Activated CD4-positive, alpha-beta memory T cell treated with anti-CD3 and anti-CD28 coated beads, Interleukin-2, amount 10 ng/mL, durations not matched to agents 7 days and 5 days (primary cell): ENCODE measurements around the gene SASH1. TPM values are rescaled to one million over a fixed set of nuclear protein-coding genes. Genes with fewer than 3 reads are reported as not detected.

Source experiments
- CTCF ChIA-PET: fragments of 350-600 bp; sonication (Branson Sonifier 250); formaldehyde crosslinking; loops from one replicate; lab custom pipeline; 2021; ENCODE audit warnings: antibody characterized with exemption, inconsistent platforms; lab: Charles Lee
- POLR2A ChIA-PET: fragments of 350-600 bp; sonication (Branson Sonifier 250); formaldehyde crosslinking; loops from one replicate; lab custom pipeline; 2021; ENCODE audit warnings: antibody characterized with exemption; lab: Charles Lee
- DNase-seq: peaks from one replicate; pipeline ENCODE4 v3.0.0-alpha.2; 2020
- H3K27ac Mint-ChIP-seq: one replicate; pipeline ENCODE4 v1.8.0; 2021; ENCODE audit warnings: mild to moderate bottlenecking, mixed read lengths
- H3K27me3 Mint-ChIP-seq: one replicate; pipeline ENCODE4 v1.8.0; 2021; ENCODE audit warnings: mixed read lengths
- H3K36me3 Mint-ChIP-seq: one replicate; pipeline ENCODE4 v1.8.0; 2021; ENCODE audit warnings: low read depth, mixed read lengths
- H3K4me1 Mint-ChIP-seq: one replicate; pipeline ENCODE4 v1.8.0; 2021; ENCODE audit warnings: mixed read lengths
- H3K4me3 Mint-ChIP-seq: one replicate; pipeline ENCODE4 v1.8.0; 2021; ENCODE audit warnings: mild to moderate bottlenecking, mixed read lengths
- H3K9me3 Mint-ChIP-seq: one replicate; pipeline ENCODE4 v1.8.0; 2021; ENCODE audit warnings: mixed read lengths
- total RNA-seq, 2 experiments: library from RNA; stranded (reverse); gene quantifications; one replicate each; pipeline ENCODE4 v1.2.3, GENCODE V29; 2021

Gene SASH1
- total RNA-seq, 2 experiments from 2014 or later = 0.75 to 0.98 TPM

DNA sequence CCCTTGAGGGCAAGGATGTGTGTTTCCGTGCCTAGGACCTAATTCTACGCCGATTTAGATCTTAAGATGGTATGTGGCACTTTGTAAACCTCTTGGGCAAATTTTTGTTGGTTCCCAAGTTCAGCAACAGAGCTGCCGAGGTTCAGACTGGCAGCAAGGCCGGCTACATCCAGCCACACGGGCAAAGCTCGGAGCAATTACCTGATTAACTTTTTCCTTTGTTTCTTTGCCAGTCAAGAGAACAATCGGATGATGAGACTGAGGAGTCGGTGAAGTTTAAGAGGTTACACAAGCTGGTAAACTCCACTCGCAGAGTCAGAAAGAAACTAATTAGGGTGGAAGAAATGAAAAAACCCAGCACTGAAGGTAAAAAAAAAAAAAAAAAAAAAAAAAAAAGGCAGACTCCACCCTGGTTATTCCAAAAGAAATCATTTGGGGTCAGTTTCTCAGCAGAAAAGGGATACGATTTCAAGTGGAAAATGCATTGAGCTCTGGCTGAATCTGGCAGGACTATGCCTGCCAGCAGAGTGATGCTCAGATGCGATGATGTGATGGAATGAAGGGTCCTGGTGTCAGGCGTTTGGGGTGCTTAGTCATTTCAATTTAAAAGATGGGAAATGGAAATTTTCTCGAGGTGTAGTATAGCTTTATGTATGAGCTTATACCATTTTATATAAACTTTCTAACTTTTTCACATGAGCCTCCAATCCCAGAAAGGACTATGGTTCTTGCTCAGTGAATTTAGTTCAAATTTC is 171.6 kb downstream of the SASH1 start:
- POLR2A ChIA-PET = no interaction called here
- peaks cover 19% of the 10 kb centered on the region for H3K27me3 Mint-ChIP-seq
- DNase-seq = no peak
- H3K4me3 Mint-ChIP-seq = no peak overlapping the region
- no peaks in the 10 kb centered on the region for H3K4me1 Mint-ChIP-seq
- no peaks in the 10 kb centered on the region for H3K9me3 Mint-ChIP-seq
- H3K27ac Mint-ChIP-seq = no peak overlapping the region
- CTCF ChIA-PET = interaction anchor here (1.0 kb wide), 1 partner anchor 166 kb away, joined by 6 read pairs; no protein-coding TSS in a partner anchor
- no peaks in the 10 kb centered on the region for H3K36me3 Mint-ChIP-seq

GRCh38 chr6:148516217-148516616 is 173.6 kb downstream of the SASH1 start:
- H3K9me3 Mint-ChIP-seq = no peaks in the 10 kb centered on the region
- DNase-seq = no peak
- H3K27ac Mint-ChIP-seq = no peak overlapping the region
- CTCF ChIA-PET = no interaction called here
- H3K27me3 Mint-ChIP-seq = peaks cover 15% of the 10 kb centered on the region
- no peaks in the 10 kb centered on the region for H3K36me3 Mint-ChIP-seq
- POLR2A ChIA-PET = no interaction called here
- no peak overlapping the region for H3K4me3 Mint-ChIP-seq
- H3K4me1 Mint-ChIP-seq = peaks cover 2% of the 10 kb centered on the region

GRCh38 chr6:148516617-148517016 is 174.0 kb downstream of the SASH1 start:
- Mint-ChIP-seq H3K9me3 (no peaks in the 10 kb centered on the region), H3K4me1 (peaks cover 4% of the 10 kb centered on the region), H3K4me3 (no peak overlapping the region), H3K27me3 (peaks cover 14% of the 10 kb centered on the region), H3K36me3 (no peaks in the 10 kb centered on the region), H3K27ac (no peak overlapping the region)
- ChIA-PET CTCF (no interaction called here), POLR2A (no interaction called here)
- DNase-seq = no peak

- no peak overlapping the region for H3K4me3 Mint-ChIP-seq
- CTCF ChIA-PET = no interaction called here
Observed at GRCh38 chr6:148517470-148517869, 174.8 kb downstream of the SASH1 start.

DNA sequence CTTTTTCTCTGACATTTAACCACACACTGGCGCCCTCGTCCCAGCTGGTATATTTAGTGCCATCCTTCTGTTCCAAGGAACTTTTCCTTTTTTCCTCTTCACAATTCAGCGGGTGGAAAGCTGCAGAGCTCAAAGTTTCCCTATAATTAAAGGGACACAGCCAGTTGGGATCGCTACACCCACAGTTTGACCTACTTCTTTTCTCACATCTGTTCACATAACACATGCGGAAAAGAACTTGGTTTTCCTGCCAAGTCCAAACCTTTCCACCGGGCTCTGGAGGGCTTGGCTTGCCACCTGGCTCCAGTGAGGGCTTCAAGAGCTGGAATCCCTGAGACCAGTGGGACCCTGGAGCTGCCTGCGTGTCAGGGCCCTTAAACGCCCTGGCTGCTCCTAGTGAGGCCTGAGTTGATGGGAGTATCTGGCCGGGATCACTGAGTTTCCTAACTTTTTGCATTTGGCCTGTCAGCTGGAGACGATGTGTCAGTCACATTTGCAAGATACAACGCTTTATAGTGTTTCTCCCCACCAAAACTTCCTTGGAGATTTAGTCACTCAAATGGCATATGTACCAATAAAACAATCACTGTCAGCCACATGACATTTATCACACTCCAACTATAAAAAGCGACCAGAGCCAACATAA is 176.0 kb downstream of the SASH1 start:
- H3K9me3 Mint-ChIP-seq = no peaks in the 10 kb centered on the region
- peaks cover 6% of the 10 kb centered on the region for H3K27me3 Mint-ChIP-seq
- H3K36me3 Mint-ChIP-seq = no peaks in the 10 kb centered on the region
- no peak overlapping the region for H3K4me3 Mint-ChIP-seq
- peaks cover 10% of the 10 kb centered on the region for H3K4me1 Mint-ChIP-seq
- POLR2A ChIA-PET = no interaction called here
- no peak for DNase-seq
- no peak overlapping the region for H3K27ac Mint-ChIP-seq
- CTCF ChIA-PET = no interaction called here

More at GRCh38 chr6:148517470-148517869, 174.8 kb downstream of the SASH1 start:
- POLR2A ChIA-PET = no interaction called here
- Mint-ChIP-seq H3K4me1 (peaks cover 9% of the 10 kb centered on the region), H3K36me3 (no peaks in the 10 kb centered on the region), H3K9me3 (no peaks in the 10 kb centered on the region), H3K27ac (no peak overlapping the region), H3K27me3 (peaks cover 10% of the 10 kb centered on the region)
- no peak for DNase-seq

DNA sequence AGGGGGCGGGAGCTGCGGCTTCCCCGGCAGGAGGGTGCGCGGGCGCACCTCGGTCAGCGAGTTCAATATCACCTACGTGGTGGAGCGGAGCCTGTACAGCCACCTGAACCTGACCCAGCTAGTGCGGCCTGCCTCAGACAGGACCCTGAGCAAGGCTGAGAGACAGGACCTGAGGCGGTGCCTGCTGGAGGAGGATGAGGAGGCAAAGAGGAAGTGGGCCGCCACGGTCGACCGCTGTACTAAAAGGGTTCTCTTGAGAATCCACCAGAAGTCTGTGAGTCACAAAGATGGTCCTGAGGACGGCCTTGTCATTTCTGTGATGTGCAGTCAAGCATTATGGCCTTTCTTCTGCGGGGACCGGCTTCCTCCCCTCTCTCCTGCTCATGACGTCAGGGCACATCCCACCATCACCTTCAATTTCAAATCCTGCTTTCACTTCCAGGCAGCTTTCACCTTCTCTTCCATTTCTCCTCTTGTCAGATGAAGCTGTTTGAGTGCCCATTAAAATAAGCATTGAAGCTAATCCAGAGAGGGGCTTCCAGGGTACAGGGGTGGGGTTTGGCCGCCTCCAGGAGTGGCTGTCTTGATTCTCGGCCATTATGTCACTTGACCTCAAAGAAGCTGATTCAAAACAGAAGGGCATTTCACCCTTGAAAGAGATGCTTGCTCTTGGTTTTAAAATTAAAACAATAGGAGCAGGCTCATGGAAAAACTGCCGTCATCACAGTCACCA is 177.6 kb downstream of the SASH1 start:
- no peak overlapping the region for H3K4me3 Mint-ChIP-seq
- ChIA-PET POLR2A (no interaction called here), CTCF (no interaction called here)
- H3K4me1 Mint-ChIP-seq = peaks cover 21% of the 10 kb centered on the region
- H3K27ac Mint-ChIP-seq = no peak overlapping the region
- H3K27me3 Mint-ChIP-seq = peaks cover 3% of the 10 kb centered on the region
- no peak for DNase-seq
- no peaks in the 10 kb centered on the region for H3K36me3 Mint-ChIP-seq
- no peaks in the 10 kb centered on the region for H3K9me3 Mint-ChIP-seq

GRCh38 chr6:148521158-148521557 is 178.5 kb downstream of the SASH1 start:
- ChIA-PET POLR2A (no interaction called here), CTCF (no interaction called here)
- DNase-seq = no peak
- peaks cover 24% of the 10 kb centered on the region for H3K4me1 Mint-ChIP-seq
- H3K27ac Mint-ChIP-seq = no peak overlapping the region
- no peaks in the 10 kb centered on the region for H3K9me3 Mint-ChIP-seq
- peaks cover 3% of the 10 kb centered on the region for H3K27me3 Mint-ChIP-seq
- H3K36me3 Mint-ChIP-seq = no peaks in the 10 kb centered on the region
- no peak overlapping the region for H3K4me3 Mint-ChIP-seq

DNA sequence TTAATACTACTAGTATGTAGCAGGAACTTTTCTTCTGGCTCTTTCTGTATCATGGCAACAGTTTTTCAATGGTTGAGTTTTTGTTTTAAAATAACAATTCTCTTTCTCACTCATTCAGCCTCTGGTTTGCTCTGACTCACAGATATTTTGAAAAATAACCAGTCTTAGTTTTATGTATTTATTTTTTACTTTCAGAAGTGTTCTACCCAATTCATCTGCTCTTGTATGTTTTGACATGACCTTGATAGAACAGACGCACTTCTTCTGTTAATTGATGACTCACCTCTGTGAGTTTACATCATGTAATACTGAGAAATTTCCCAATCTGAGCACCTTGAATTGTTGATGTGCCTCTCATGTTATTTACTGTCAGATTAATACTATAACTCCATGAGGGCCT is 178.9 kb downstream of the SASH1 start:
- DNase-seq = no peak
- ChIA-PET POLR2A (no interaction called here), CTCF (no interaction called here)
- Mint-ChIP-seq H3K9me3 (no peaks in the 10 kb centered on the region), H3K27ac (no peak overlapping the region), H3K27me3 (peaks cover 3% of the 10 kb centered on the region), H3K4me1 (peaks cover 24% of the 10 kb centered on the region), H3K36me3 (no peaks in the 10 kb centered on the region), H3K4me3 (no peak overlapping the region)

DNA sequence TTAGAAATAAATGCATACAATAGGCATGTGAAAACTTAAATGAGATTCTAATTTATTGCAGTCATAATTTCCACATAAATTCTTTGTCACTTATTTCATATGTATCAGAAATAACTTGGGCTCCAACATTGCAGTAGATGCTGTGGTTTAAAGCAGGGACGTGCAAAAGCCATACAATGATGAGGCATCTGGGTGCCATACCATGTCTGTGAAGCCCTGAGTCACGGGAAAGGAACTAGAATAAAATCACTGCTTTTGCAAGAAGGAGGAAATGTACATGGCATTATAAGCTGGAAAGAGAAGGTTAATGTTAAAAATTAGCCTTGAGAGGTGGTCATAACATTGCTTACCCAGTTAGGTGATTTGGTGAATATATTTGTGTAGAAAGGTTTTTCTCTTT is 180.4 kb downstream of the SASH1 start:
- CTCF ChIA-PET = no interaction called here
- POLR2A ChIA-PET = no interaction called here
- Mint-ChIP-seq H3K4me1 (peaks cover 24% of the 10 kb centered on the region), H3K4me3 (no peak overlapping the region), H3K27ac (no peak overlapping the region), H3K27me3 (no peaks in the 10 kb centered on the region), H3K36me3 (no peaks in the 10 kb centered on the region), H3K9me3 (no peaks in the 10 kb centered on the region)
- DNase-seq = no peak

DNA sequence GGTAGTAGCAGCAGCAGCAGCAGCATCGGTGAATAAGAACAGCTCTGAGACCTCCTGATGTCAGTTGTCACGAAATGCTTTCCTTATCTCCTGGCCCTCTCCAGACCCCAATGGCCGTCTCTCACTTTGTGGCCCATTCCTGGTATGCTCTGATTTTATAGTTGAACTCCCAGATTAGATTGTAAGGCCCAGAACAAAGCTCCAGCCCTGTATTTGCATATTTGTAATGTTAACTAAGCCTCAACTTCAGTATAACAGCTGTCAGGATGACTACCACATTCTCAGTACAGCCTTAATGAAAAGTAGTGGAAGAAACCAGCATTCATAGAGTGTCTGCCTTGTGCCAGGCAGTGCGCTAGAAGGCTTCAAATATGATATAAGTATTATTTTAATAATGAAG is 180.9 kb downstream of the SASH1 start:
- H3K36me3 Mint-ChIP-seq = no peaks in the 10 kb centered on the region
- H3K4me3 Mint-ChIP-seq = no peak overlapping the region
- DNase-seq = no peak
- no peaks in the 10 kb centered on the region for H3K27me3 Mint-ChIP-seq
- no peak overlapping the region for H3K27ac Mint-ChIP-seq
- ChIA-PET CTCF (no interaction called here), POLR2A (no interaction called here)
- peaks cover 24% of the 10 kb centered on the region for H3K4me1 Mint-ChIP-seq
- no peaks in the 10 kb centered on the region for H3K9me3 Mint-ChIP-seq

GRCh38 chr6:148524471-148524882 is 181.8 kb downstream of the SASH1 start:
- Mint-ChIP-seq H3K4me1 (peaks cover 24% of the 10 kb centered on the region), H3K4me3 (peak overlapping the region; percentile 28), H3K27me3 (no peaks in the 10 kb centered on the region), H3K27ac (no peak overlapping the region), H3K36me3 (no peaks in the 10 kb centered on the region), H3K9me3 (no peaks in the 10 kb centered on the region)
- ChIA-PET CTCF (interaction anchor here (0.6 kb wide), 1 partner anchor 120 kb away, joined by 5 read pairs; no protein-coding TSS in a partner anchor), POLR2A (no interaction called here)
- DNase-seq = no peak

- H3K4me3 Mint-ChIP-seq = peak overlapping the region; percentile 28
- DNase-seq = no peak
- CTCF ChIA-PET = no interaction called here
- H3K27me3 Mint-ChIP-seq = no peaks in the 10 kb centered on the region
- peaks cover 24% of the 10 kb centered on the region for H3K4me1 Mint-ChIP-seq
- H3K27ac Mint-ChIP-seq = no peak overlapping the region
- POLR2A ChIA-PET = no interaction called here
- no peaks in the 10 kb centered on the region for H3K9me3 Mint-ChIP-seq
- no peaks in the 10 kb centered on the region for H3K36me3 Mint-ChIP-seq
Observed at GRCh38 chr6:148524976-148525375, 182.3 kb downstream of the SASH1 start.

GRCh38 chr6:148525453-148525852 is 182.8 kb downstream of the SASH1 start:
- H3K27ac Mint-ChIP-seq = no peak overlapping the region
- no peak overlapping the region for H3K4me3 Mint-ChIP-seq

More at GRCh38 chr6:148525453-148525852, 182.8 kb downstream of the SASH1 start:
- no peak for DNase-seq
- CTCF ChIA-PET = no interaction called here
- Mint-ChIP-seq H3K4me1 (peaks cover 24% of the 10 kb centered on the region), H3K9me3 (no peaks in the 10 kb centered on the region), H3K27me3 (no peaks in the 10 kb centered on the region), H3K36me3 (no peaks in the 10 kb centered on the region)
- POLR2A ChIA-PET = no interaction called here
